RCC 7860 (cell line): ENCODE results near the gene PCYOX1L.

Source experiments
- DNase-seq: peaks from one replicate; pipeline ENCODE4 v3.0.0-alpha.2; 2015; ENCODE audit warnings: low spot score
- FAIRE-seq: peaks from 2 replicates; lab custom pipeline; 2012; peaks lifted over from hg19 to GRCh38; lab: Jason Lieb, UNC

PCYOX1L gene

GRCh38 chr5:149405550-149406202 lies 47.8 kb downstream of the PCYOX1L start:
- DNase-seq: no peak
- FAIRE-seq: no peak

DNA sequence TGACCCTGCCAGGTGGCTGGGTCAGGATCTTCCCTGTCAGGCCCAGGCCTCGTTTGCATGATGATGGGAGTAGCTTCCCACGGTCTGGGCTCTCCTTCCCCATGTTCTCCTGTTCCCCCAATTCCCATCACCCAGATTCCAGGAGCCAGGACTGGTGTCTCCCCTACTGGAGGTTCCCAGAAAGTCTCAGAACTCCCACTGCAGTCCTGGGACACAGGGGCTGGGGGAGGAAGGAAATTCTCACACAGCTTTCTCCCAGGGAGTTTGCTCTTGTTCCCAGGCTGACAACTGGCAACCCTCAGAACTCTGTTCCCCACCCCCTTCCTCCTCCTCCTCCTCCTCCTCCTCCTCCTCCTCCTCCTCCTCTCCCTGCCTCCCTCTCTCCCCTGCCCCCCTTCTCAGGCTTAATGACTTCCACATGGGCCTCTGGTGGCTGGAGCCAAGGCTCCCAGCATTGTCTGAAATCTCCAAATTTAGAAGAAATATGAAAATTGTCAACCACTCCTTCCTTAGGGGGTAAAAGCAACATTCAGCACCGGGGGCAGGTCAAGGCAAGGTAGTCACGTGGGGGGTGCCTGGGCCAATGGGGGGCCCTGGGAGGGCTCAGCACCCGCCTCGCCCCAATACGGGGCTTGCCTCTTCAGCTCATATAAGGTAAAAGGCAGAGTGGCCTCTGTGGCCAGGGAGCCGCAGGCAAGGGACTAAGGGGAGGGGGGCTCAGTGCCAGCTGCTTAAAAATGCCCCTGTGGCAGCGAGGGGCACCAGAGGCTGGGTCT lies 48.5 kb downstream of the PCYOX1L start:
- no peak for DNase-seq
- no peak for FAIRE-seq

DNA sequence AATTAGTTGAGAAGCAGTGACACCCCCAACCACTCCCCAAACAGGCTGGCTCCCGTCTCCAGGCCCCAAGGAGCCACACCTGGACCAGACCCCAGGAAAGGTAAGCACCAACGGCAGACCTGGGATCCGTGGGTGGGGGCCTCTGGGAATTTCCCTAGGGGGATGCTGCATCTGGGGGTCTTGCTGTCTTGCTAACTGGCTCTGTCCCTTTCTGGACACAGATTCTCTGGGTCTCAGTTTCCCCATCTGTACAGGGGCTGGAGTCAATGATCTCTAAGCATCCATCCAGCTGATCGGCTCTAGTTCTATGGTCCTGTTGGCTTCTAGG lies 49.1 kb downstream of the PCYOX1L start:
- no peak for DNase-seq
- no peak for FAIRE-seq

- DNase-seq (no peak), FAIRE-seq (no peak)
Observed at GRCh38 chr5:149407323-149408251, 49.7 kb downstream of the PCYOX1L start.

DNA sequence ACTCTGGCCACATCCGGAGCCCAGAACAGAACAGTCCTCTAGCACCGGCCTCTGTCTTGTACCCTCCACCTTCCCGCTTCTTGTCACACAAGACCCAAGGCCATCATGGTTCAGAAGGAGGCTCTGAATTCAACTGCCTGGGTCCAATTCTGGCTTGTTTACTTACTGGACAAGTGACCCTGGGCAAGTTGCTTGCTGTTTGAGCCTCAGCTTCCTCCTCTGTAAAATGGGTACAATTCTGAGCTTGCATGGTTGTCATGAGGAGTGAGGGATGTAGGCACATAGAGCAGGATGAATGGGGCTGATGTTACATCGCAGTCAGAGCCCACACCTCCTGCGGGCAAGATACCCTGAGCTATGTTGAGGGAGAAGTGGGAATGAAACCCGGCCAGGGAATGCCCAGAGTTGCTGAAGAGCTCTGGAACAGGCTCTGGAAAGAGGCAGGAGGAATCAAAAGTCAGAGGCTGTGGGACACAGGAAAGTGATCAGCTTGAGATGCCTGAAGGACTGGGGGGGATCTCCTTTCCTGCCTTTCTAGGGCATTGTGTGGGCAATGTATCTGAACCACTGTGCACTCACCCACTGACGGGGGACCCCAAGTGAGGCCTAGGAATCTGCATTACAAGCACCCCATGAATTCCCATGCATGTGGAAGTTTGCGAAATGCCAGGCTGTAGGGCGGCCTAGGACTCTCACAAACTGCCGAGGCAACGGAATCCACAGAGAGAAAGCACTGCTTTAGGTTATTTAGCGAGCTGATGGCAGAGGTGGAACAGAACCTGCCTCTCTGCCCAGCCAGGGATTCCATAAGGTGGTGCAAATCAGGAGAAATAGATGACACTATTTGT lies 50.6 kb downstream of the PCYOX1L start:
- FAIRE-seq (no peak), DNase-seq (no peak)

GRCh38 chr5:149409268-149409948 lies 51.6 kb downstream of the PCYOX1L start:
- DNase-seq (no peak), FAIRE-seq (no peak)

GRCh38 chr5:149410071-149410470 lies 52.2 kb downstream of the PCYOX1L start:
- no peak for FAIRE-seq
- no peak for DNase-seq

DNA sequence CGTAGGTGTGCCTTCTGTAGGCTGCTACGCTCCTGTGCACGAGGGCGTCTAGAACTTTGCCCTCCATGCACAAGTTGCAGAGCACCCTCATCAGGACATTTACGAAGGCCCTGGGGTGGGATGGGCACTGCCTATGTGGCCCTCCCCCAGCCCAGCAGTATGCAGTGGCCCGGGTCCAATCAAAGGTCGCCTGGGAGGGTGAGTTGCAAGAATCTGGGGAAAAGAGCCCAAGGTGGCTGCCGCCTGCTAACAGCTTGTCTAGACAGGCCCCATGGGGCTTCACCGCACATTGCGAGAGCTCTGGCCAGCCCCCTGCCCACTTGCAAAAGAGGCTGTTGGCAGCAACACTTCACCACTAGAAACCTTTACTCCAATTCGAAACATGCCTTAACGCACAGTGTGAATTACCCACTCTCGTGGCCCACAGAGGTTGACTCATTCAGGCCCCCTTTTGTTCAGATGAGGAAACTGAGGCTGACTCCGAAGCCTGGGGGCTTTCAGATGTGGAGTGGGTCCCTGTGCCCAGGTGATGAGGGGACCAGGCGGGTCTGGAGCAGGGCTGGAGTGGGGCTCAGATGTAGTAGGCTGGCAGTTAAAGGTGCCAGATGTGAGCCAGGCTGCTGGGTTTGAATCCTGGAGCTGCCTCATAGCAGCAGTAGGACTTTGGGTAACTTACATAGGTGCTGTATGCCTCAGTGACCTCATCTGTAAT lies 53.0 kb downstream of the PCYOX1L start:
- DNase-seq (no peak), FAIRE-seq (no peak)

DNA sequence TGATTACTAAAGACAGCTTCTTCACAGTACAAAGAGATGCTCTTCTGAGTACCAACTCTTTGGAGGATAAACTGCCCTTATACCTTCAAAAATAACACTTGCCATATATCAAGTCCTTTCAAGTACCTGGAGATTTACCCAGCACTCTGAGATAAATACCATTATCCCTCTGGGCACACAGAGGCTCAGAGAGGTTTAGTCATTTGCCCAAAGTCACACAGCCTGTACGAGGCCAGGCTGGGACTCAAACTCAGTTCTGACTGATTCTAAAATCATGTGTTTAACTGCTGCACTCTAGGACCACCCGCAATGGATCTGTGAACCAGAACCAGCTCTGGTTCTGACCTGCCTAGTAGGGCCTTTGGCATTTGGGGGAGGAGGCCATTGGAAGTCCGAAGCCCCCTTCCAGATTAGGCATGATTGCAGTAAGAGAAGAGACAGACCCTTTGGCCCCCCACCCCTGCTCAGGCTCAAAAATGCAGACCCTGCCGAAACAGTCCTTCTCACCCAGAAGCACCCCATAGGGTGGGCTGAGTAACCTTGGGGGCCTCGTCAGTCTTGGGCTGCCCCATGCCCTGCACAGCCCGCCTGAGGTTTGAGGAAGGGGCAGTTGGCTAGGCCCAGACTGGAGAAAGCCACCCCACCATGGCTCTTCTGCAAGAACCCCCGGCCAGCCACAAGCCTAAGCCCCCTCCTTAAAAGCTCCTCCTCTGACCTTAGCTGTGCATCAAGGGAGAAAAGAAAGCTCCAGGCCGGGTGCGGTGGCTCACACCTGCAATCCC lies 54.1 kb downstream of the PCYOX1L start:
- FAIRE-seq: no peak
- no peak for DNase-seq

GRCh38 chr5:149412783-149413476 lies 55.1 kb downstream of the PCYOX1L start:
- DNase-seq: peak; percentile 11
- no peak for FAIRE-seq

GRCh38 chr5:149413477-149414210 lies 55.8 kb downstream of the PCYOX1L start:
- DNase-seq (no peak), FAIRE-seq (no peak)

- peak; percentile 54 for DNase-seq
- no peak for FAIRE-seq
Observed at GRCh38 chr5:149414405-149415065, 56.7 kb downstream of the PCYOX1L start.

- DNase-seq: peak; percentile 81
- FAIRE-seq: peak; percentile 77
Observed at GRCh38 chr5:149415066-149415967, 57.5 kb downstream of the PCYOX1L start.

GRCh38 chr5:149416987-149417710 lies 59.3 kb downstream of the PCYOX1L start:
- no peak for FAIRE-seq
- no peak for DNase-seq

DNA sequence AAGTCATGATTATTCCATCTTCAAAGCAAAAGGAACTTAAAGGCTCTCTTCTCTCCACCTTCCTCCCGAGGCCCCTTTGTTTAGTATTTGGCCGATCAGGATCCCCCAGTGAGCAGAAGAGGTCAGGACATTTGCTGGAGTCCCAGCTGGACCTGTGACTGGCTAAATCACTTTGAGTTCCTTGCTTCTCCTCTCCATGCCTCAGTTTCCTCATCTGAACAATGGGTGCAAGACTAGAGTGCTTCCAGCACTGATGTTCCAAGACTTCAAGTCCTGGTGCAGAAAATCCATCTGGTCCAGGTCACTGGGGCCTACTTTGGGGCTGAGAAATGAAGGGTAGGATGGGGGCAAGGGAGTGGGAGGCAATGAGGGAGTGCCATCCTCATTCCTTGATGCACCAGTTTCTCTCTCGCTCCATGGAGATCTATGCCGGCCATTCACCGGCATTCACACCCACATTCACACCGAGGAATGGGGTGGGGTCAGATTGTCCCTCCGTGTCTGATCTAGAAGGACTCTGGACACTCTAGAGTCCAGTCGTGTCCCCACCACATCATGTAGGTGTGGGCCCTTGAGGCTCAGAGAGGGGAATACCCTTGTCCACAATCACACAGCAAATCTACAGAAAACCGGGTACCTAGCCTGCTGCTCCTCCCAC lies 60.0 kb downstream of the PCYOX1L start:
- FAIRE-seq (no peak), DNase-seq (no peak)
